SK-N-MC (cell line): Measurements from ENCODE around the gene OR4D1.

Source experiments
- EZH2 ChIP-seq: fragments of 200-600 bp; sonication (generic); IDR thresholded peaks from one replicate; pipeline ENCODE4 v1.6.1; 2017; ENCODE audit warnings: antibody characterized with exemption
- FOXP2 ChIP-seq: optimal IDR thresholded peaks from 2 replicates; pipeline ENCODE3; 2011; ENCODE audit warnings: mild to moderate bottlenecking, moderate library complexity; ENCODE audit not compliant: insufficient read depth; ENCODE audit errors: extremely low read length, control extremely low read depth
- POLR2AphosphoS5 ChIP-seq: IDR thresholded peaks from 2 replicates; pipeline ENCODE4 v1.6.1; 2012; ENCODE audit warnings: mild to moderate bottlenecking, low read depth, low read length, borderline replicate concordance

- TF ChIP-seq POLR2AphosphoS5 (no peak), EZH2 (no peak), FOXP2 (no peak)
Observed at GRCh38 chr17:58117382-58117781, 30.8 kb upstream of the OR4D1 start.
